ENCODE results near the gene ZMYM2.

DNA sequence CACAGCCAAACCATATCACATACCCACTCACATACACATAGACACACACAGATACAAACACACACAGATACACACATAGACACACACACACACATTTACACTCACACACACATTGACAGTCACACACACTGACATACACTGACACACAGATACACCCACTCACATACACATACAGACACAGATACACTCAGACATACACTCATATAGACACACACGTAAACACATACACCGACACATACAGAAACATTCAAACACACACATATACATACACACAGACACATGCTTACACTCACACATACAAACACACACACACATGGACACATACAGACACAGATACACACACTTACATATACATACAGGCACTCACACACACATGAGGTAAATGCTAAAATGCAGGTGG, 172.1 kb downstream of the ZMYM2 start:
- TF ChIP-seq POLR2A (IDR thresholded peaks at IDR 0.05): no peak
- TF ChIP-seq, protein P1, sequence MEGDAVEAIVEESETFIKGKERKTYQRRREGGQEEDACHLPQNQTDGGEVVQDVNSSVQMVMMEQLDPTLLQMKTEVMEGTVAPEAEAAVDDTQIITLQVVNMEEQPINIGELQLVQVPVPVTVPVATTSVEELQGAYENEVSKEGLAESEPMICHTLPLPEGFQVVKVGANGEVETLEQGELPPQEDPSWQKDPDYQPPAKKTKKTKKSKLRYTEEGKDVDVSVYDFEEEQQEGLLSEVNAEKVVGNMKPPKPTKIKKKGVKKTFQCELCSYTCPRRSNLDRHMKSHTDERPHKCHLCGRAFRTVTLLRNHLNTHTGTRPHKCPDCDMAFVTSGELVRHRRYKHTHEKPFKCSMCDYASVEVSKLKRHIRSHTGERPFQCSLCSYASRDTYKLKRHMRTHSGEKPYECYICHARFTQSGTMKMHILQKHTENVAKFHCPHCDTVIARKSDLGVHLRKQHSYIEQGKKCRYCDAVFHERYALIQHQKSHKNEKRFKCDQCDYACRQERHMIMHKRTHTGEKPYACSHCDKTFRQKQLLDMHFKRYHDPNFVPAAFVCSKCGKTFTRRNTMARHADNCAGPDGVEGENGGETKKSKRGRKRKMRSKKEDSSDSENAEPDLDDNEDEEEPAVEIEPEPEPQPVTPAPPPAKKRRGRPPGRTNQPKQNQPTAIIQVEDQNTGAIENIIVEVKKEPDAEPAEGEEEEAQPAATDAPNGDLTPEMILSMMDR (IDR thresholded peaks at IDR 0.05): no peak
- no peak for TF ChIP-seq EP300 (IDR thresholded peaks at IDR 0.05)

Measured in upper lobe of left lung (tissue), 4 donors.